ENCODE results near the gene FBLN7.

Gene FBLN7

DNA sequence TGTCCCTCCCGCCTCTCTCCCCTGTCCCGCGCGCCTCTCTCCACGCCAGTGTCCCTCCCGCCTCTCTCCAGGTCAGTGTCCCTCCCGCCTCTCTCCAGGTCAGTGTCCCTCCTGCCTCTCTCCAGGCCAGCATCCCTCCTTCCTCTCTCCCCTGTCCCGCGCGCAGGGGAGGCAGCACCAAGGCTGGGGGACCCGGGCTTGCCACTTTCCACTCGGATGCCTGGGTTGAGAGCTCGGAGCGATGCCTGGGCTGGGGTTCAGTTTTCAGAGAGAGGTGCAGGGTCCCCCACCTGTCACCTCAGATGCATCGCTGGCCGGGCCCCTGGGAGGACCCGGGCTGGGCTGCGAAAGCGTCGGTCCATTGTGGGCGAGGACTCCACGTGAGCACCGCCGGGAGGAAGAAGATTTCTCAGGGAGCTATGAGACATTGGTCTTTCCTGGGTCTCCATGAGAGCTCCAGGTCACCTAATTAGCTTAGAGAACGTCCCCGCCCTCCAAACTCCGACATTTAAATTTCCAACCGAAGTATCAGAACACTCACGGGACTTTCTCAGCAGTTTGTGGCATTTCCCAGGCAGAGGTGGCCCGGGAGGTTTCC, 2.1 kb downstream of the FBLN7 start:
- no peak for DNase-seq

GRCh38 chr2:112140899-112141625, 2.9 kb downstream of the FBLN7 start:
- DNase-seq, result no peak

DNA sequence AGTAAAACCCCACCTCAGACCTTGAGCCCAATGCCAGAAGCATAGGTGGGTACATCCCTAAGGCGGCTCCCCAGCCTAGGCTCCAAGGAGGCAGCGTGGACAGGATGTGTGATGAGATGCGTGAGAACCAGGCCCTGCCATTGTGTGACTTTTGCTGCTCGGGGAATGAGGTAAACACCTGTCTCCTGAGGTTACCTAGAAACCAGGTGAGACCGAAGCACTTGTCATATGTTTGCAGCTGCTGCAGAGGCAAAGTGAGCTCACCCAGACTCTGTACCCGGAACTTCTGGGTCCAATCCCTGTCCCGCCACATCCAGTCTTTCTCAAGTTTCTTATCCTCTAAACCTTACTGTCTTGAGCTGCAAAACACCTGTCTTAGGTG, 3.4 kb downstream of the FBLN7 start:
- no peak for DNase-seq

GRCh38 chr2:112142525-112143078, 4.4 kb downstream of the FBLN7 start:
- DNase-seq, result no peak

DNA sequence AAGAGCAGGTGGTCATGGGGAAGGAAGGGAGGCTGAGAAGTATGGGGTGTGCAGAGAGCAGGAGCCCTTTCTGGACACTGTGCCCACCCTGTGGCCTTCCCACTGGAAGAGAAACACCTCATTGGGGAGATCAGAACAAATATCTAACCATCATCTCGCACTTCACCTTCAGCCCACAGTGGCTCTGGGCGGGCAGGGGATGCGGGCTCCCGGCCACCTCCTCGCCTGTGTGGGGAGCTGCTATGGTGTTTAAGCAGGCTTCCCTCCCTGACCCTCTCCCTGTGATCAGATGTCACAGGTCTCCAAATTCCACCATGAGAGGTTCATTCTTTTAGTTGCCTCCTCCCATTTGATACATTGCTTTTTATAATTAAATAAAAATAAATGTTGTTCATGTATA, 5.0 kb downstream of the FBLN7 start:
- DNase-seq, result no peak

DNA sequence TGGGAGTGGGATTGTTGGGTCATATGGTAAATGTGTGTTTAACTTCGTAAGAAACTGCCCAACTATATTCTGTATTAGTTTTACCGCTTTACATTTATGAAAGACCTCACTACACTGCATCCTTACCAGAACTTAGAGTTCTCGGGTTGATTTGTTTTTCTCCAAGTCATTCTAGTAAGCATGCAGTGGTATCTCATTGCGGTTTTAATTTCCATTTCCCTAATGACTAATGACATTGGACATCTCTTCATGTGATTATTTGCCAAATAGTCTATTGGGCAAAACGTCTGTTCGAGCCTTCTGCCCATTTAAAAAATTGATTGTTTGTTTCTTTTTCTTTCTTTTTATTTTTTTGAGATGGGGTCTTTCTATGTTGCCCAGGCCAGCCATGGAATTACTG, 6.8 kb downstream of the FBLN7 start:
- no peak for DNase-seq

- no peak for DNase-seq
These were observed 9.4 kb downstream of the FBLN7 start for GRCh38 chr2:112147382-112148168.

- no peak for DNase-seq
These were observed 10.3 kb downstream of the FBLN7 start for GRCh38 chr2:112148477-112148876.

- no peak for DNase-seq
These were observed 11.0 kb downstream of the FBLN7 start for GRCh38 chr2:112149194-112149593.

DNA sequence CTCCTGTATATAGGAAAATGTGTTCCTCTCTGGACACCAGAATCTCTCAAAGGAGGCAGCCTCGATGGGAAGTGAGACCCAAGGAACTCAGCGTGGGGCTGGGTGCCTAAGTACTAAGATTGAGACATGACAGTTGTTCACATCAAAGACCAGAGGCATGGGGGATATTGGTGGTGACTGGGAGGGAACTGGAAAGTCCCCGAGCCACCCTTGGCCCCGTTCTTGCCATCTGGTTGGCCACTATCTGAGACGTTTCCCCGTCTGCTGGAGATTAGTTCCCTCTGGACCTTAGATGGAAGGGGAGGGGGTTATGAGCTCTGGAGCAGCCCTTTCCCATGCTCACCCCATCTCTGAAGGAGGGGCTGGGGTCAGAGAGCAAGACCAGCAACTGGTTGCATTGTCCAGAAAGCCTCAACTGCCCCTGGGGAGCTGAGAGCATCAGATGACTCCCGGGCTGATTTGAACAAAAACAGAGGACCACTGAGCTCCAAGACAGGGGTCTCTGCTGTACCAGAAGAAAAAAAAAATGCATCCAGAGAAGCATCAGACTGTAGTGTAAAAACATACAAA, 11.8 kb downstream of the FBLN7 start:
- DNase-seq, result no peak

- DNase-seq, result no peak
These were observed 12.3 kb downstream of the FBLN7 start for GRCh38 chr2:112150447-112150846.

DNA sequence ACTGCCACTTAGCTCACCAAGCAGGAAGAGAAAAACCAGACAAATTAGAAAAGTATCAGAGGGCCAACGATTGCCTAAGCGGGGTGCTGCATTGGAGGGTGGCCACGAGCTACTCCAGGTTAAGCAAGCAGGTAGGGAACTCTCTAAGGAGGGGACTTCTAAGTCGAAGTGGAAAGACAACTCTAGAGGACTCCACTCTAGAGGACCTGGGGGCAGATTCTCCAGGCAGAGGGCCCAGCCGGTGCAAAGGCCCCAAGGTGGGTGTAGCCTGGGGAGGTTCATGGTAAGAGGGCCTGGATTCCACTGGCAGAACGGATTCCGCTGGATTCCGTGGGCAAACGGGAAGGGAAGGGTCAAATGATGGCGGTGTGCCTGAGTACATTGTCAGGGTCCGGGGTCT, 12.7 kb downstream of the FBLN7 start:
- DNase-seq, result no peak

DNA sequence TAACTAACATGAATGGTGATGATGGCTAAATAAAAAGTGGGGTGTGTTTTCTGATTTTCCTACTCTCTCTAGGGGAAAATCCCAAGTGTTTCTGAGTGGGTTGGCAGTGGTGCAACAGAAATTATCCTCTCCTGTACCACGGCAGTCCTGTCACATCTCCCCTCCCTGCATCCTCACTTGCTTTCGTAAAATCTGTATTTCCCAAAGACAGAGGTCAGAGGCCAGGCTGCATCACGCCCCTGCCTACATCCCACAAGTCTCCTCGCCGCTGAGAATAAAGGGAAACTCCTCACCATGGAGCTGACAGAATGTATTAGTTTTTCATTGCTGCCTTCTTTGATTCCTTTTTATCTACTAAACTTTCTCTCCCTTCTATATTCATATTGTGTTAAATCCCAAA, 13.1 kb downstream of the FBLN7 start:
- DNase-seq, result no peak

DNA sequence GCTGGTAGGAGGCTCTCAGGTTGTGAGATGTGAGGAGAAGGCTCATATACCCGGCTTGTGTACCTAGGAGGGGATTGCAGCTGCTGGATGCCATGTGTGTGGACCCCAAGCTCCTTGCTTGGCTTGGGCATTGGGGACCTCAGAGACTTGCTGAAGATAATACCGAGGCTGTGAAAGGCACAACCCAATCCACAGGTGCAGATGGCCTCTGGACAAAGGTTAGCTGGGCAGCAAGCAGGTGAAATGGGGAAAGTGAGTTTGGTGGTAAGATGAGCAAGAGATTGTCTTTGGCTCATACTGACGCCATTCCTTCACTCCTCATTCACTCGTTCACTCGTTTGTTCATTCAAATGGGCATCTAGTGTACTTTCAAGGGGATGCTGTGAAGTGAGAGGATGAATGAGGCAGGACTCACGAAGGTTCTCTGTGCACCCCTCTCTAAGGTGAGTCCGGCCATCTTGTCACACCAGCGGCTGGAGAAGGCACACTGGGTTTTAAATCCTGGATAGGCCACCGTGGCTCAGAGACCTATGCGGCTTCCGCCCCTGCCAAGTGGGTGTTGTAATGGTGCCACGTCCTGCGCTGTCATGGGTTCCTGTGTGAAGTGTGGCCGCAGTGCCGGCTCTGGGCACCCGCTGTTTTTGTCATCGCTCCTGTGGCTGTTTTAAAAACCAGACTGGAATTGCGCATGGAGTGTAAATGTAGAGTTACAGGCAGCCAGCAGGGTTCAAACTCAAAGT, 13.7 kb downstream of the FBLN7 start:
- no peak for DNase-seq

DNA sequence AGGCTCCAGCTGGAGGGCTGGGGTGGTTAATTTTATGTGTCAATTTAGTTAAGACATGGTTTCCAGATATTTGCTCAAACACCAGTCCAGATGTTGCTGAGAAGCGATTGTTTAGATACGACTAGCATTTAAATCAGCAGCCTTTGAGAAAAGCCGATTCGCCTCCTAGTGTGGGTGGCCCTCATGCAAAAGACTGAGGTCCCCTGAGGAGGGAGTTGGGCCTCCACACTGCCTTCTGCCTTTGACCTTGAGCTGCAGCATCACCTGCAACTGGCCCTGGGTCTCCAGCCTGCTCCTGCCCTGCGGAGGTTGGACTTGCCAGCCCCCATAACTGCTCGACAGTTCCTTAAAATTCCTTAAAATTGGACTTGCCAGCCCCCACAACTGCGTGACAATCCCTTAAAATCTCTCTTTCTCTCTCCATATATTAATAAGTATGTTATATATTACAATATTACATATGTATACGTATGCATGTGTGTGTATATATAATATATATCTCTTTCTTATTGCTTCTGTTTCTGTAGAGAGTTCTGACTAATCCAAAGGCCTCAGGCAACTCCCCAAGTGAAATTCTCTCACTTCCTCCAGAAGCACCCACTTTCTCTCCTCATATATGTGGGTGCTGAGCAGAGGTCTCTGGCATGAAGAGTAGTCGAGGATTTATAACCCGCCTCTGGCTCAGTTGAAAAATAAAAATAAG, 14.4 kb downstream of the FBLN7 start:
- DNase-seq, result no peak

DNA sequence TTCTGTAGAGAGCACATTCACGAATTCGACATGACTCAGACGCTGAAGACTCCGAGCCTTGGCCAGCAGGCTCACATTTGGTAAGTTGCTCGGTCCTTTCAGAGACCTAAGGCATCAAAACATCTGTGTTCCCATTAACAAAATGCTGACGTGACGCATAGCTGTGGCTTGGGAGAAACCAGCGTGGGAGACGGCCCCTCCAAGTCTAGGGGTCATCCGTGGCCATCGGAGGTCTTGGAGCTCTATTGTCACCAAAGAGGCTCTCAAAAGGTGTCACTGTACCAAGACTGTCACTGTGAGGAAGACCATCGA, 14.9 kb downstream of the FBLN7 start:
- no peak for DNase-seq

DNA sequence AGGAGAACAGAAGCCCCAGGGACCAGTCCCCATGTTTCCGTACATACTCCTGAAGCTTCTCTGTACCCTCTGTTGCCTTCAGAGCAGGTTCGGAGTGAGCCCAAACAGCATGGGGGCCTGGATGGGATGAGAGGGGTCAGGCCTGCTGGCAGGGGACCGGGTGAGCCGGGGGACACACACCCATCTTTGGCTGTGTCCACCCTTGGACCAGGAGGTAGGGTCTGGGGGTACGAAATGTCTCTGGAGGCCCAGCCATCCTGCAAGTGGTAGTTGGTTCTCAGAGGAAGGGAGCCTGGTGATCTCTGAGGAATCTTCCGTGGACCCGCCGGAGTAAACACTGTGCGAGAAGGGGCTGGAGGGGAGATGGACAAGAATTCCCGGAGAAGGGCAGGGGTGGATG, 15.3 kb downstream of the FBLN7 start:
- no peak for DNase-seq

DNA sequence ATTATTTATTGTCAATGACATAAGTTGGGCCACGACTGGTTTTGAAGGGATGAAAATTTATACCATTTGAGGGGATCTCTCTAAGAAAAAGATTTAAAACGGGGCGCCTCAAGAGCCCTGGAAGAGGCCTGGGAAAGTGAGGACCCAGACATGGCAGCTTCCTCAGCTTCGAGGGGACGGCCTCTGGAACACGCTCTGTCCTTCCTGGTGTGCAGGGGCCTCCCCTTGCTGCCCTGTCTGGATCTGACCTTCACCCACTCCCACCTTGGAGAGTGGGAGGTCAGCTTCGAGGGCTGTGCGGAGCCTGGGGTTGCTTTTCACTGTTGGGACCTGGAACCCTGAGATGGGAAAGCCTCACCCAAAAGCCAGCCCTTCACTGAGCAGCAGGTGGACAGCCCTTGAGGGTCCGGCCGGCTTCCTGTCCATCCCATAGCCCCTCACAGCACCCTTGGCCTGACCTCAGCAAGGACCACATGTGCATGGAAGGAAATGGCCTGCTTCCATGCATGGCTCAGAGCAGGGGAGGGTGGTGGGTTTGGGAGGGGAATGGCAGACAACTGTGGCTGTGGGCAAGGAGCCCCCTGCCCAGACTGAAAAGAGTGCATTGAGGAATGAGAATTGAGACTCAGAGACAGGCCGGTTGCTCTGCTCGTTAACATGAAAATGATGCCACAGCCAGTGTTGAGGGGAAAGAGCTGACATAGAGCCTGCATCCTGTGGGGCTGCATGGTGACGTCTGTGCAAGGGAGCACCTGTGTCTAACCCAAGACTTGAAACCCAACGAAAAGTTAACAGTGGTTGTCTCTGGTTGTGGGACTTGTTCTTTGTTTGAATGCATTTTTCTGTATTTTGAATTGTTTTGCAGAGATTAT, 16.3 kb downstream of the FBLN7 start:
- DNase-seq, result no peak

GRCh38 chr2:112155331-112156151, 17.4 kb downstream of the FBLN7 start:
- DNase-seq, result no peak

Measured in amygdala (tissue), 56 donors.